HL-60 (cell line): ENCODE data around the gene LPIN1.

Source experiments
- DNase-seq, 2 experiments: peaks; one replicate each; pipeline ENCODE4 v3.0.0-alpha.2; 2010 to 2020; ENCODE audit warnings: low read depth in 1 of 2, low spot score in 1 of 2
- H3K27ac ChIP-seq: fragments of 250-450 bp; sonication (Bioruptor Pico); replicated peaks from 2 replicates; pipeline ENCODE4 v1.5.1; 2020; ENCODE audit warnings: mild to moderate bottlenecking, moderate library complexity
- H3K27me3 ChIP-seq: fragments of 250-450 bp; sonication (Bioruptor Pico); 2 replicates; pipeline ENCODE4 v1.5.1; 2021; ENCODE audit warnings: mild to moderate bottlenecking, moderate library complexity; ENCODE audit not compliant: insufficient read depth, poor library complexity, severe bottlenecking
- H3K4me3 ChIP-seq: replicated peaks from 2 replicates; pipeline ENCODE4 v1.5.1; 2011; ENCODE audit warnings: mild to moderate bottlenecking, control low read depth, low read length; ENCODE audit not compliant: insufficient read depth
- CTCF ChIP-seq: IDR thresholded peaks from one replicate; pipeline ENCODE4 v1.5.1; 2011; ENCODE audit warnings: low read length, control low read depth, inconsistent platforms; ENCODE audit not compliant: insufficient read depth
- GABPA ChIP-seq: IDR thresholded peaks from 2 replicates; pipeline ENCODE4 v1.6.1; 2012; ENCODE audit warnings: low read depth
- POLR2AphosphoS5 ChIP-seq: IDR thresholded peaks from 2 replicates; pipeline ENCODE4 v1.6.1; 2012; ENCODE audit warnings: low read depth
- REST ChIP-seq: IDR thresholded peaks from 2 replicates; pipeline ENCODE4 v1.6.1; 2012; ENCODE audit warnings: low read depth; ENCODE audit not compliant: insufficient replicate concordance
- SPI1 ChIP-seq: IDR thresholded peaks from 2 replicates; pipeline ENCODE4 v1.6.1; 2012; ENCODE audit warnings: low read depth, mild to moderate bottlenecking, borderline replicate concordance

The LPIN1 gene

DNA sequence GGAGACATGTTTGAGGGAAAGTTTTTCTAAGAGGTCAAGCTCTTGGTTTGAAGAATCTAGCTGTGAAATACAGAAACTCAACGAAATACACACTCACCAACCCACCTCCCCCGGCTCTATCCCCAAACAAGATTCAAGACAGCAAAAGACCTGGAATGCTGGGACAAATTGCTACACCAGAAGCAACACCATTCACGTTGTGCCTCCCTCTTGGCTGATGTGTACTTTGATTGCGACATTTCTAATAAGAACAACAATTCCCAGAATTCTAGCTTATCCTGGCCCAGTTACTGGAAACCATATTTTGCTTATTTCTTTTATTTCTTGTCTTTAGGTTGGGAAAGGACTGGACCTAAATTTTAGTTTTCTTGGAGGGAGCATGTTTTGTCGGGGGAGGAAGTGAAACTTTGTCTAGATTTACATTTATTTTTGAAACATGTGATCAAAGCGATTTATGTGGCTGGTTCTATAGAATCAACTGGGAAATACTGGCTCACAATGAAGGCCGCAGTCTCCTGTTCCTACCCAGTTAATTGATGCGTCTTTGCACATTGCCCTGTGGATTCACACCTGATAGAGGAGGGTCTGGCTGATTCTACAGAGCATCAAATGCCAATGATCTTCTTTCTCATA, 29.6 kb upstream of the LPIN1 start:
- H3K27ac ChIP-seq = no peak overlapping the region
- no peak overlapping the region for H3K4me3 ChIP-seq
- TF ChIP-seq POLR2AphosphoS5 (no peak), SPI1 (no peak), GABPA (no peak), CTCF (no peak), REST (no peak)
- peaks cover 3% of the 10 kb centered on the region for H3K27me3 ChIP-seq
- no peak for DNase-seq

- Histone ChIP-seq H3K27me3 (peaks cover 3% of the 10 kb centered on the region), H3K4me3 (no peak overlapping the region), H3K27ac (no peak overlapping the region)
- TF ChIP-seq CTCF = no peak
- TF ChIP-seq SPI1 = no peak
- DNase-seq = no peak
These were observed 28.8 kb upstream of the LPIN1 start for GRCh38 chr2:11717623-11718022.

GRCh38 chr2:11718606-11719005, 27.8 kb upstream of the LPIN1 start:
- H3K27ac ChIP-seq = no peak overlapping the region
- TF ChIP-seq POLR2AphosphoS5 (no peak), CTCF (no peak), SPI1 (no peak), GABPA (no peak), REST (no peak)

More at GRCh38 chr2:11718606-11719005, 27.8 kb upstream of the LPIN1 start:
- no peak overlapping the region for H3K4me3 ChIP-seq
- no peak for DNase-seq
- peaks cover 6% of the 10 kb centered on the region for H3K27me3 ChIP-seq
